ENCODE results near the gene ARL5C.

GRCh38 chr17:39208893-39209292 is 42.9 kb upstream of the ARL5C start:
- TF ChIP-seq, protein P1, sequence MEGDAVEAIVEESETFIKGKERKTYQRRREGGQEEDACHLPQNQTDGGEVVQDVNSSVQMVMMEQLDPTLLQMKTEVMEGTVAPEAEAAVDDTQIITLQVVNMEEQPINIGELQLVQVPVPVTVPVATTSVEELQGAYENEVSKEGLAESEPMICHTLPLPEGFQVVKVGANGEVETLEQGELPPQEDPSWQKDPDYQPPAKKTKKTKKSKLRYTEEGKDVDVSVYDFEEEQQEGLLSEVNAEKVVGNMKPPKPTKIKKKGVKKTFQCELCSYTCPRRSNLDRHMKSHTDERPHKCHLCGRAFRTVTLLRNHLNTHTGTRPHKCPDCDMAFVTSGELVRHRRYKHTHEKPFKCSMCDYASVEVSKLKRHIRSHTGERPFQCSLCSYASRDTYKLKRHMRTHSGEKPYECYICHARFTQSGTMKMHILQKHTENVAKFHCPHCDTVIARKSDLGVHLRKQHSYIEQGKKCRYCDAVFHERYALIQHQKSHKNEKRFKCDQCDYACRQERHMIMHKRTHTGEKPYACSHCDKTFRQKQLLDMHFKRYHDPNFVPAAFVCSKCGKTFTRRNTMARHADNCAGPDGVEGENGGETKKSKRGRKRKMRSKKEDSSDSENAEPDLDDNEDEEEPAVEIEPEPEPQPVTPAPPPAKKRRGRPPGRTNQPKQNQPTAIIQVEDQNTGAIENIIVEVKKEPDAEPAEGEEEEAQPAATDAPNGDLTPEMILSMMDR (IDR thresholded peaks at IDR 0.05) = no peak
- TF ChIP-seq POLR2A (IDR thresholded peaks at IDR 0.05) = no peak
- TF ChIP-seq POLR2AphosphoS5 (IDR thresholded peaks at IDR 0.05) = no peak
- no peak for TF ChIP-seq EP300 (IDR thresholded peaks at IDR 0.05; ENCODE audit: low read depth)
